Prostate gland (tissue), 2 donors: ENCODE measurements around the gene ZBTB47. TPM values are rescaled to one million over a fixed set of nuclear protein-coding genes. Genes with fewer than 3 reads are reported as not detected.

ENCODE experiments used
- DNase-seq: peaks from one replicate; pipeline ENCODE4 v3.0.0-alpha.2; 2019; ENCODE audit warnings: low spot score
- H3K27ac ChIP-seq, 2 donors: fragments of 200-600 bp; sonication (generic); 2 replicates each; pipeline ENCODE4 v1.5.1; 2017 to 2019
- H3K27me3 ChIP-seq: fragments of 200-600 bp; sonication (generic); replicated peaks from 2 replicates; pipeline ENCODE4 v1.5.1; 2019; ENCODE audit not compliant: insufficient read depth
- H3K36me3 ChIP-seq, 2 donors: fragments of 200-600 bp; sonication (generic); 1 replicate in 1 of 2; 2 replicates in 1 of 2; pipeline versions ENCODE4 v1.5.1 to v1.8.1; 2017 to 2019
- H3K4me1 ChIP-seq: fragments of 200-600 bp; sonication (generic); replicated peaks from 2 replicates; pipeline ENCODE4 v1.5.1; 2019
- H3K4me3 ChIP-seq, 2 donors: fragments of 200-600 bp; sonication (generic); 2 replicates each; pipeline ENCODE4 v1.5.1; 2017 to 2019
- H3K9me3 ChIP-seq: fragments of 200-600 bp; sonication (generic); 2 replicates; pipeline ENCODE4 v1.5.1; 2017
- CTCF ChIP-seq, 4 experiments: fragments of 200-600 bp in 2 of 4; fragments of 450-650 bp in 2 of 4; sonication (generic) in 2 of 4; IDR thresholded peaks; 1 replicate in 3 of 4; 2 replicates in 1 of 4; pipeline ENCODE4 v1.5.1; 2016 to 2019; ENCODE audit warnings: antibody characterized with exemption in 4 of 4, mild to moderate bottlenecking in 2 of 4, moderate library complexity in 2 of 4
- POLR2A ChIP-seq: fragments of 450-650 bp; IDR thresholded peaks from one replicate; pipeline ENCODE4 v1.6.1; 2016; ENCODE audit warnings: antibody characterized with exemption, mild to moderate bottlenecking
- POLR2AphosphoS5 ChIP-seq: sonication (generic); formaldehyde crosslinking; IDR thresholded peaks from one replicate; pipeline ENCODE4 v1.6.1; 2017; ENCODE audit warnings: antibody characterized with exemption
- WGBS: methylation state at CpG from one replicate; pipeline ENCODE4 v1.1.5; 2018; 5-methylcytosine and 5-hydroxymethylcytosine counted together
- intact Hi-C: fragments of 100-400 bp; cut with DNase I; formaldehyde crosslinking; loops from one replicate; pipeline ENCODE4 v1.14.2; 2022
- total RNA-seq, 2 donors: library from RNA; depleted of rRNA; stranded (reverse); fragments of >200 nt; gene quantifications; one replicate each; pipeline ENCODE4 v1.1.0, GENCODE V29; 2016

The ZBTB47 gene
- total RNA-seq, 2 donors from 2014 or later, result 22.1 to 38.0 TPM

- TF ChIP-seq POLR2A (no peak), CTCF (IDR thresholded peaks at IDR 0.05) (no peak), POLR2AphosphoS5 (no peak)
- Histone ChIP-seq H3K36me3 (no peaks in the 10 kb centered on the region), H3K9me3 (no peaks in the 10 kb centered on the region), H3K27ac (no peak overlapping the region), H3K27me3 (no peaks in the 10 kb centered on the region), H3K4me3 (no peak overlapping the region), H3K4me1 (peaks cover 4% of the 10 kb centered on the region)
- DNase-seq, result no peak
- intact Hi-C loops, result no loop called here
- WGBS, result 75% methylated on average over 1 of the region's 1 CpG
Measured at GRCh38 chr3:42612217-42612616, 41.3 kb upstream of the ZBTB47 start.

- DNase-seq, result no peak
- TF ChIP-seq CTCF (IDR thresholded peaks at IDR 0.05) (no peak), POLR2AphosphoS5 (no peak), POLR2A (no peak)
- 90% methylated on average over 3 of the region's 3 CpGs for WGBS
- no peak overlapping the region for H3K27ac ChIP-seq
- H3K9me3 ChIP-seq, result no peaks in the 10 kb centered on the region
- intact Hi-C loops, result no loop called here
- no peak overlapping the region for H3K4me3 ChIP-seq
- H3K36me3 ChIP-seq, result no peaks in the 10 kb centered on the region
- no peaks in the 10 kb centered on the region for H3K27me3 ChIP-seq
- H3K4me1 ChIP-seq, result peaks cover 4% of the 10 kb centered on the region
Measured at GRCh38 chr3:42612928-42613327, 40.6 kb upstream of the ZBTB47 start.

GRCh38 chr3:42613462-42613861, 40.0 kb upstream of the ZBTB47 start:
- TF ChIP-seq POLR2AphosphoS5 (no peak), CTCF (IDR thresholded peaks at IDR 0.05) (peak in 3 of 4 experiments; percentile 26 to 36 (median 36))
- Histone ChIP-seq H3K4me1 (peaks cover 4% of the 10 kb centered on the region), H3K4me3 (no peak overlapping the region), H3K9me3 (no peaks in the 10 kb centered on the region), H3K36me3 (no peaks in the 10 kb centered on the region), H3K27ac (no peak overlapping the region), H3K27me3 (no peaks in the 10 kb centered on the region)
- WGBS, result 82% methylated on average over 2 of the region's 2 CpGs
- intact Hi-C loops, result no loop called here
- no peak for DNase-seq

GRCh38 chr3:42631620-42632019, 21.9 kb upstream of the ZBTB47 start:
- no peak for DNase-seq
- no peaks in the 10 kb centered on the region for H3K27me3 ChIP-seq
- no peak overlapping the region for H3K27ac ChIP-seq
- TF ChIP-seq CTCF (IDR thresholded peaks at IDR 0.05), result no peak
- no peak for TF ChIP-seq POLR2A
- TF ChIP-seq POLR2AphosphoS5, result no peak
- intact Hi-C loops, result no loop called here
- no peaks in the 10 kb centered on the region for H3K4me1 ChIP-seq
- H3K9me3 ChIP-seq, result no peaks in the 10 kb centered on the region
- 92% methylated on average over 2 of the region's 2 CpGs for WGBS
- H3K36me3 ChIP-seq, result peaks cover 0 to 21% of the 10 kb centered on the region in 2 donors
- H3K4me3 ChIP-seq, result no peak overlapping the region

GRCh38 chr3:42632146-42632545, 21.4 kb upstream of the ZBTB47 start:
- Histone ChIP-seq H3K4me3 (no peak overlapping the region), H3K27ac (no peak overlapping the region), H3K9me3 (no peaks in the 10 kb centered on the region), H3K36me3 (peaks cover 0 to 24% of the 10 kb centered on the region in 2 donors), H3K4me1 (no peaks in the 10 kb centered on the region), H3K27me3 (no peaks in the 10 kb centered on the region)
- WGBS, result 79% methylated on average over 1 of the region's 1 CpG
- intact Hi-C loops, result no loop called here
- no peak for DNase-seq
- TF ChIP-seq POLR2A, result no peak
- TF ChIP-seq POLR2AphosphoS5, result no peak
- no peak for TF ChIP-seq CTCF (IDR thresholded peaks at IDR 0.05)
